DMS53 (cell line): ENCODE data around the gene PCED1A.

Experiments used
- DNase-seq: peaks from one replicate; lab custom pipeline; 2025; lab: John Stamatoyannopoulos, UW

Gene PCED1A, protein sequence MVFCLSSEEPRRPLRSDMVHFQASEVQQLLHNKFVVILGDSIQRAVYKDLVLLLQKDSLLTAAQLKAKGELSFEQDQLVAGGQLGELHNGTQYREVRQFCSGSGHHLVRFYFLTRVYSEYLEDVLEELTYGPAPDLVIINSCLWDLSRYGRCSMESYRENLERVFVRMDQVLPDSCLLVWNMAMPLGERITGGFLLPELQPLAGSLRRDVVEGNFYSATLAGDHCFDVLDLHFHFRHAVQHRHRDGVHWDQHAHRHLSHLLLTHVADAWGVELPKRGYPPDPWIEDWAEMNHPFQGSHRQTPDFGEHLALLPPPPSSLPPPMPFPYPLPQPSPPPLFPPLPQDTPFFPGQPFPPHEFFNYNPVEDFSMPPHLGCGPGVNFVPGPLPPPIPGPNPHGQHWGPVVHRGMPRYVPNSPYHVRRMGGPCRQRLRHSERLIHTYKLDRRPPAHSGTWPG

DNA sequence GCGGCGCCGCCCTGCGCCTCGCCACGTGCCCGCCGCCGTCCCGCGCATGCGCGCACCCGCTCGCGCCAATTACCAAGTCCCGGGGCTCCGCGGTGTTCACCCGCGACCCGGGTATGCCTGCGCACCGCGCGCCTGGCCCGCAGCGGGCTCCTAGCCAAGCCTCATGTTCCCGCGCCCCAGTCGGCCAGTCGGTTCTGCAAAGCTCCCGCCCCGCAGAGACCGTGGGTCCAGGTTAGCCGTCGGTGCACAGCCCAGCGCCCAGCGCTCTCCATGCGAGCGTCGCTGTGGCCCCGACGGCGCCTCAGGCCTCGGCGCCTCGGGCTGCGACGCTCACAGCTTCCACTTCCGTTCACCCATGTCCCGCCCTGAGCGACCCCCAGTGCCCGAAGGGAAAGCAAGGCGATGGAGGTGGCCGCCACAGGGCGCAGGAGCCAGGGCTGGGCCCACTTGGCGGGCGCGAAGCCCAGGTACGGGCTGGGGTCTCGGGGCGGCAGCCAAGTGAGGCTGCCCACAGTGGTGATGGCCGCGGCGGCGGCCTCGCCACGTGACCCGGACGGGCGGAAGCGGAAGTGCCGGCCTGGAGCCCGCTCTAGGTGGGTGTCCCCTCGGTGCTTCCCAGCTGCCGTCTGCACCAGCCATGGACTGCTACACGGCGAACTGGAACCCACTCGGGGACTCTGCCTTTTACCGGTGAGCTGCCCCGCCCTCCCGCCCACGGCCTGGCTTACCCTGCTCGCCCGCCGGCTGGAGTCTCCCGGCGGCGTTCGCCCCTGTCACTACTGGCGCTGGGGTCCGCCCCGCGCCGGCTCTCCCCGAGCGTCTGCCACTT, at the start of gene PCED1A, which contains the start of gene VPS16:
Gene PCED1A (minus strand): TSS at position 518 of the 829 bp plus-strand sequence. CDS start 743 bp downstream, outside the sequence.
Gene VPS16 (plus strand): TSS at position 608 of the 829 bp plus-strand sequence. CDS start 30 bp downstream, at position 638.
- peak; percentile 95 for DNase-seq

GRCh38 chr20:2889797-2890196, 49.3 kb upstream of the PCED1A start:
- DNase-seq: no peak

- DNase-seq: no peak
Measured at GRCh38 chr20:2889209-2889608, 48.8 kb upstream of the PCED1A start.

DNA sequence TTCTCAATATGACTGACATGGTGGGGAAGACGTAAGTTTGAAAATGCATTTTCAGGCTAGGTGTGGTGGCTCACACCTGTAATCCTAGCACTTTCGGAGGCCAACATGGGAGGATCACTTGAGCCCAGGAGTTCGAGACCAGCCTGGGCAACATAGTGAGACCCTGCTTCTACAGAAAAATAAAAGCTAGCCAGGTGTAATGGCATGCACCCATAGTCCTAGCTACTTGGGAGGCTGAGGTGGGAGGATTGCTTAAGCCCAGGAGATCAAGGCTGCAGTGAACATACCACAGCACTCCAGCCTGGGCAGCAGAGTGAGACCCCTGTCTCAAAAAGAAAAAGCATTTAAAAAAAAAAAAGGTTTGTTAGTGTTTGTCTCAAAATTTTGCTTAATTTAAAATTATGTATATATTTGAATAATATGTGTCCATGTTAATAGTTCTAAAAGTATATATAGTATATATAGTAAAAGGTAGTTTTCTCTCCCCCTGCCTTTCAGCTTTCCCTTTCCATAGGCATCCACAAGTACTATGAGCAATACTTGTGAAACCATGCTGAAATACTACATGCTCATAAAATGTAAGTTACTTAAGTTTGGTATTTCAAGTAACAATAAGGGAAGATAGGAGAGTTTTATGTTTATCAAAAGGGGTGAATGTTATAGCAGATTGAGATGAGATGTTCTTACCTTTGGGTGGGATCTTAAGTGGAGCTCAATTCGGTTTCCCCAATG, 47.9 kb upstream of the PCED1A start:
- DNase-seq: no peak

DNA sequence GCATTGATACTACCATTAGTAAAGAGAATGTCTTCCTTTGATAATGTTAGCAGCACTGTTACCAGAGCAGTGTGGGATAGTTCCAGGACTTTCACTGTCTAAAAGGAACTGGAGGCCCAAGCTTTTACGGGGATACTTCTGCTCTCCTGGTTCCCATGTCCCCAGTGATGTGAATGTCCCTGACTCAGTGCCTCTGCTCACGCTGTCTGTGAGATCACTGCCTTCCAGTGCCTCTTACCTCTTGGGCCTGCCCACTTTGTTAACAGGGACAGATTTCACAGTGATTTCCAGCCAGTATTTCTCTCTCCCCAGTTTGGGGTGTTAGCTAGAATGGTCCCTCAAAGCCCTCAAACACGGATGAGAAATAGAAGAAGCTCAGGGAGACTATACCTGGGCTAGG, 47.3 kb upstream of the PCED1A start:
- no peak for DNase-seq

GRCh38 chr20:2883726-2884637, 43.5 kb upstream of the PCED1A start:
- no peak for DNase-seq

- DNase-seq: no peak
Measured at GRCh38 chr20:2880650-2881049, 40.2 kb upstream of the PCED1A start.

GRCh38 chr20:2879146-2879545, 38.7 kb upstream of the PCED1A start:
- DNase-seq: no peak

- no peak for DNase-seq
Measured at GRCh38 chr20:2878515-2878914, 38.1 kb upstream of the PCED1A start.

- DNase-seq: no peak
Measured at GRCh38 chr20:2875690-2876203, 35.3 kb upstream of the PCED1A start.

DNA sequence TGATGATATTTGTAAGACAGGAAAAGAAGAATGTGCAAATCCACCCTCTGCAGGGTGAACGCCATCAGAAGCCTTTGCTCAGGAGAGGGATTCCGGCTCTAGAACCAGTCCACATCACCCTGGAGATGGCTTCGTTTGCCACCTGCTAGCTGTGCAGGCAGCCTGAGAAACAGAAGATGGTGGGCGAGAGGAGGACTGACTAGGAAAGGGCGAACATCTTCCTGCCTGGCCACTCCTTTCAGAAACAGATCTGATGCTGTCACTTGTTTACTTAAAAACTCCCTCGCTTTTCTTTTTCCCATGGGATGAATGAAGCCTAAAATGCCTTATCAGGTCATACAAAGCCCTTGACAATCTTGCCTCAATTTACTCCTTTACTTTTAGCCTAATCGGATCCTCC, 34.0 kb upstream of the PCED1A start:
- peak; percentile 17 for DNase-seq

DNA sequence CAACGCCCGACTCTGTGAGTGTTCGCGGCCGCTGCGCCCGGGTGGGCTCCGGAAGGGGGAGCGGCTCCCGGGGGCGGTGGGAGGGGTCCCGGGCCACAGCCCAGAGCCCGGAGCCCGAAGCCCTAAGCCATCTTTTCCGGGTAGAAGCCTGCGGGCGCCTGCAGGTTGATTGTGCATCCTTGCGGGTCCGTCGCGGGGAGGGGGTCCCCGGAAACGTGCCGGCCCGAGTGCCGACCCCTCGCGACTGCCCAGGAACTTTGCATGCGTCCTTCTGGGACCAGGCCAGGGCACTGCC, 33.2 kb upstream of the PCED1A start:
- no peak for DNase-seq

GRCh38 chr20:2873010-2873746, 32.7 kb upstream of the PCED1A start, which contains the start of gene PTPRA:
Gene PTPRA (plus strand): TSS chr20:2873481. CDS start chr20:2964278, 90,797 bp downstream.
- DNase-seq: peak; percentile 97

DNA sequence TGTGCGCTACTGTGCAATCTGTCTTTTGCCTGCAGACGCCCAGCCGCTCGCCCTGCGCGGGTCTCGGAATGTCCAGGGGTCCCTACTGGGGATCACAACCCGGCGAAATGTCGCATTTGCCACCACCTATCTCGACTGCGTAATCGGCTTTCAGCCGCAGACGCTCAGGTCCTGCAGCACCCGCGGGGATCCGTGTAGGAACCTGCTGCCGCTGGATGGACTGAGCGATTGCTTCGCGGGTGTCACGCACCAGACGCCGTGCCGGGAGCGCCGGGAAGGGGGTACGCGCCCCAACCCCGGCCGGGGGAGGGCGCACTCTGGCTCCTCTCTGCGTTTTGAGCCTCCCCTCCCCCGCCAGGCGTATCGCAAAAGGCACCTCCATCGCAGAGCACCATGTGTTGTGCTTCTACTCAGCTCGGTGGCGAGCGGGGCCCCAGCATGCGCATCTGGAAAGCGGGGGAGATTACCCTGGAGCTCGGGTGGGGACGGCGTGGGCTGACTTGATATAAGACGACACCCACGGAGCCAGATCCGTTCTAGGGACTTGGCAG, 32.1 kb upstream of the PCED1A start:
- peak; percentile 87 for DNase-seq

DNA sequence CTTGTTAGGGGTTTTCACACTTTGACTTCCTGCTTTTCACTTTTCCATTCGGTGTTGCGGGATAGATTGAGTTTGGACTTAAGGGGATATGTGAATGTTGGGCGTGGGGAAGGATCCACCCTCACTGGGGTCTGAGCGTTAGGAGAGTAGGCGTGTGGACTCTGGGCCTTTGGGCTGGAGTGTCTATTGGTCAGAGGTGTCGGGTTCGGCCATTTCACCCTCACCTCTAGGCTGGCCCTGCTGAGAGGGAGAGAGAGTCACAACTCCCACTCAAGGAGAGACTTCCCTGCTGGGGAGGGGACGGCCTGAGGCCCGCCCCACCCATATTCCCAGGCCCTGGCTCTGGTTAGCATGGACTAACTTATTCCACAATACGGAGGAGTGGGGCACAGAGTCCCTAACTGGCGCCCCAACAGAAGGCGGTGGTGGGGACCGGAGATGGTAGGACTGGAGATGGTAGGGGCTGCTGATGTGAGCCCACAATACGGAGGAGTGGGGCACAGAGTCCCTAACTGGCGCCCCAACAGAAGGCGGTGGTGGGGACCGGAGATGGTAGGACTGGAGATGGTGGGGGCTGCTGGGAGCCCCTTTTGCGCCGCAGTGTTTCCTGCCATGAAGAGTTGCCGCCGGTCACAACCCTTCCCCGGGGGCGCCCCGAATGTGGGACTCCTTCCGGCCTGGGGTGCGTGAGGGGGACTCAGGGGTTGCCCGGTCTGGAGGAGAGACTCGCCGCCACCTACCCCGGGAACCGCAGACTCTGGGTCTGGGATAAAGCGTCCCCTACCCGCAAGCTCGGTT, 31.4 kb upstream of the PCED1A start:
- DNase-seq: peak; percentile 27

DNA sequence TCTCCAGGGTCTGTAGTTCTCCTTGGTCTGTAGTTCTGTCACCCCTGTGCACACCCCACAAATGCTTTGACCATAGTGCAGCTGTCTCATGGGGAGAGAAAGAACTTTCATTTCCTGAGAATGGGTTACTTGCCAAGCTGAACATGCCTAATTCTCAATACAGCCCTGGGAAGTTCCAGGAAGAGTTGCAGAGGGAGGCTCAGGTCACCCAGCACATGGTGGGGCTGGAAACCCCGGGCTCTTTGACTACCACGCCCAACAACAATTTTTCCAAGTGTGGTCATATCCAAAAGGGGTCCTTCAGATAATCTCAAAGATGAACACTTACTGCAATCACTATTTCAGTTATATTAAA, 30.6 kb upstream of the PCED1A start:
- DNase-seq: peak; percentile 31

GRCh38 chr20:2869381-2869780, 28.9 kb upstream of the PCED1A start:
- no peak for DNase-seq

DNA sequence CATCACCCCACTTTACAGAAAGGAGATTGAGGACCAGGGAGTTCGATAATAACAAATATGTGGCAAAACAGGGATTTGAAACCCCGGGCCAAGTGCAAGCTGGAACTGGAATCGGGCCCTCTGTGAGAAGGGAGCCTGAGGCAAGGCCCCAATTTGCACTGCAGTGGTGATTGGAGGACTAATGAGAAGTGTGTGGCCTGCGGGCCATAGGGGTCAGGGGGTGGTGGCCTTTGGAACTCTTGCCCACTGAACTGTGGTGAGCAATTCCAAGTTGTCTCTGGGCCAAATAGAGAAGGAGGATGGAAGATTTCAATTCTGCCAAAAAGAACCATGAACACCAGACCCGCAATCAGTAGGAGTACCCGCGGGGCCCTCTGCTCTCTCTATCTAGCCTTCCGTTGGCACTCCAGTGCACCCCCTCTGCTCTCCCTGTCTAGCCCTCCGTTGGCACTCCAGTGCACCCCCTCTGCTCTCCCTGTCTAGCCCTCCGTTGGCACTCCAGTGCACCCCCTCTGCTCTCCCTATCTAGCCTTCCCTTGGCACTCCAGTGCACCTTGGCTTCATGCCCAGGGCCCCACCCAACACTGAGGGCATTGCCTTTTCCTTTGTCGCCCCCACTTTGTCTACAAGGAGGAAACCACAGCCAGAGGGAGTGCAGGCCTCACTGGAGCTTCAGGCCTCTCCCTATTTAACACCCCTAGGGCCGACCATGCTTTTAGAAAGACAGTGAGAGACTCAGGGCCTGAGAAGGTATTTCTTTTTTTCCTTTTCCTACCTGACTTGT, 26.8 kb upstream of the PCED1A start:
- DNase-seq: no peak
